Fibroblast of skin of back (primary cell): Measurements from ENCODE around the gene HGS.

ENCODE experiments used
- DNase-seq: peaks from one replicate; pipeline ENCODE4 v3.0.0-alpha.2; 2013

The HGS gene

GRCh38 chr17:81705518-81706231 lies 21.9 kb downstream of the HGS start:
- DNase-seq = no peak

DNA sequence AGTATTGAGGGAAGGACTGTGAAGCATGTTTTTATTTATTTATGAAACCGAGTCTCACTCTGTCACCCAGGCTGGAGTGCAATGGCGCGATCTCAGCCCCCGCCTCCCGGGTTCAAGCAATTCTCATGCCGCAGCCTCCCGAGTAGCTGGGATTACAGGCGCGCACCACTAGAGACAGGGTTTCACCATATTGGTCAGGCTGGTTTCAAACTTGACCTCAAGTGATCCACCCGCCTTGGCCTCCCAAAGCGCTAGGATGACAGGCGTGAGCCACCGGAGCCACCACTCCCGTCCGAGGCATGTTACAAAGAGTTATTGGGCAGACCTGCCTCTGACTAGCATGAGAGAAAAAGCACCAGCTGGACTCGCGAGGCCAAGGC lies 22.4 kb downstream of the HGS start:
- DNase-seq = no peak

- DNase-seq = no peak
These were observed 23.2 kb downstream of the HGS start for GRCh38 chr17:81706757-81707624.

DNA sequence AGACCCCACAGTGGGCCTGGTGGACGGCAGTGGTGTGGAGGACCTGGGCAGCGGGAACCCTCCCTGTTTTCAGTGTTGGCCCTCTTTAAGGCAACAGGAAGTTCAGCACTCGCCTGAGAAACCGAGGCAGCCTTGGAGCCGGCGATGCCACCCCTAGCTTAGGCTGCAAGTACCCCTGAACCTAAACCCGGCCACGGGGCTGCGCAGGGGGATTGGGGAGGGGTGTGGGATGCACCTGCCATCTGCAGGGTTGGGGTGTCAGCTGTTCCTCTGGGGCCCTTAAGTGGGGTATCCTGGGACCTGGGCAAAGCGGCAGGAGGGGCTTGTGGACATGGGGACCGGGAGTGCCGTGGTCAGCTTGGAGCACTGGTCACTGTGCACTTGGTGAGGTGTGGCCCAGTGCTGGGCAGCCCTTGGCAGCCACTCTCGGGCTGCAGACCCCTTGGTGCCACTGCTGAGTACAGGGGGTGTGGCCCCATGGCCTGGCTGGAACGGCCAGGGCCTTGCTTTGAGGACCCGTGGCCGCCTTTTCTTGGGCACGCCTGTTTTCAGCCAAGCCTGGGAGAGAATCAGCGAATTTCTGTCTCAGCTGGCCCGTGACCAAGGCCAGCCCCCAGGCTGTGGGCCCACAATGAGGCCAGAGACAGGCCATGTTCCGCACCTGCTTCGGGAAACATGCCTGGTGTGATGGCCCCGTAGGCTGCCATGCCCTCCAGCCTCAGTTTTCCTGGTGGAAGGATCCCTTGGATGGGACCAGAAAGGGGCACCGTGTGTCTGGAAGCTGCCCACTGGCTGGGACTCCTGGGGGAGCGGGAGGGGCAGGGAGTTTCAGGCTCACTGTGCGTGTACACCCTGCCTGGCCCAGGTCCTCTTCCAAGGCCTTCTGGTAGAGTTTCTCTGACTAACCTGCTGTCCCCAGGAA lies 24.2 kb downstream of the HGS start:
- no peak for DNase-seq

- DNase-seq = no peak
These were observed 25.0 kb downstream of the HGS start for GRCh38 chr17:81708739-81709185.

GRCh38 chr17:81710514-81711308 lies 26.9 kb downstream of the HGS start:
- DNase-seq = no peak

DNA sequence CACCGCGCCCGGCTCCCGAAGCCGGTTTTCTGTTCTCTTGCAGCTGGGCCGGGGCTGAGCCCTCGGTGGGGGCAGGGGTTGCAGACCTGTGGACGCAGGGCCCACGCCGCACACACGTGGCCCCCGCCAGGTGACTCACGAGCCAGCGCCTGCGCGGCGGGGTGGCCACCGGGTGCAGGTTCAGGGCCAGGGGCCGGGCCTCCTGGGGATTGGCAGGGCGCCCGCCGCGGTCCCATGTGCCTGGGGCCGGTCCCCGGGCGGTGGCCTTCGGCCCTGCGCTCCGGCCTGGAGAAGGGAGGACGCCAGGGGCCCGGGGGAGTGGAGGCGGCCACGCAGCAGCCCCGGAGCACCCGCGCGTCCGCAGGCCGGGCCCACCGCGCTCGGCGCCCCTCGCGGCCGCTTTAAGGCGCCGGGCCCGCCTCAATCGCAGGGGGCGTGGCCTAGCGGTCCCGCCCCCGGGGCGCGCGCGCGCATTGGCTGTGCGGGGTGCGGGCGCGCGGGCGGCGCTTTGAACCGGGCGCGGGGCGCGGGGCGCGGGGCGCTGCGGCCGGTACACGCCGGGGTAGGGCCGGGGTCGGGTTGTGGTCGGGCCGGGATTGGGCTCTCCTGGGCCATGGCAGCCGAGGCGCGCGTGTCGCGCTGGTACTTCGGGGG lies 28.1 kb downstream of the HGS start, which contains the start of gene SLC25A10:
TSS of gene SLC25A10 (plus strand) at position 471 of the 654 bp plus-strand sequence. CDS start at position 614, 143 bp downstream.
- DNase-seq = peak; percentile 72

GRCh38 chr17:81712468-81713003 lies 28.7 kb downstream of the HGS start:
- DNase-seq = peak; percentile 32

DNA sequence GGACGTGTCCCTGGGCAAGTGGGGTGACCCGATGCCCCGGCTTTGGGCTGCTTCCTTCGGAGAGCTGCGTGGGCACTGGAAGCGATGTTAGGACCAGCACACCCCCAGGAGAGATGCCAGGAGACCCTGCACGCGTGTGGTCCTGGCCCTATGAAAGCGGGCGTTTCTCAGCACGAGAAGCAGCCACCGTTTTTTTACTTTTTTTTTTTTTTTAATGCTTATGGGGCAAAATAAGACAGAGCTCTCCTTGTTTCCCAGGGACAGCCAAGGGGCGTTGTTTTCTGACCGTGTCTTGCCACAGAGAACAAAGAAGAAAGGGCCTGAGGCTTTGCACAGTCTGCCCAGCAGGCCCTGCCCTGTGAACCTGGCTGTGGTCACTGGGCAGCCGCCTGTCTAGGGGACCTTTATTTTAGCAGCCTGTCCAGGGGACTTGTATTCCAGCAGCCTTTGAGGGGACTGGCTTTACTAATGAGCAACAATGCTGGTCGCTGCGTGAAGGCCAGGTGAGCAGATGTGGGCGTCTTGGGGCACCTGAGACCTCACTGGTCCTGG lies 29.3 kb downstream of the HGS start:
- DNase-seq = no peak

DNA sequence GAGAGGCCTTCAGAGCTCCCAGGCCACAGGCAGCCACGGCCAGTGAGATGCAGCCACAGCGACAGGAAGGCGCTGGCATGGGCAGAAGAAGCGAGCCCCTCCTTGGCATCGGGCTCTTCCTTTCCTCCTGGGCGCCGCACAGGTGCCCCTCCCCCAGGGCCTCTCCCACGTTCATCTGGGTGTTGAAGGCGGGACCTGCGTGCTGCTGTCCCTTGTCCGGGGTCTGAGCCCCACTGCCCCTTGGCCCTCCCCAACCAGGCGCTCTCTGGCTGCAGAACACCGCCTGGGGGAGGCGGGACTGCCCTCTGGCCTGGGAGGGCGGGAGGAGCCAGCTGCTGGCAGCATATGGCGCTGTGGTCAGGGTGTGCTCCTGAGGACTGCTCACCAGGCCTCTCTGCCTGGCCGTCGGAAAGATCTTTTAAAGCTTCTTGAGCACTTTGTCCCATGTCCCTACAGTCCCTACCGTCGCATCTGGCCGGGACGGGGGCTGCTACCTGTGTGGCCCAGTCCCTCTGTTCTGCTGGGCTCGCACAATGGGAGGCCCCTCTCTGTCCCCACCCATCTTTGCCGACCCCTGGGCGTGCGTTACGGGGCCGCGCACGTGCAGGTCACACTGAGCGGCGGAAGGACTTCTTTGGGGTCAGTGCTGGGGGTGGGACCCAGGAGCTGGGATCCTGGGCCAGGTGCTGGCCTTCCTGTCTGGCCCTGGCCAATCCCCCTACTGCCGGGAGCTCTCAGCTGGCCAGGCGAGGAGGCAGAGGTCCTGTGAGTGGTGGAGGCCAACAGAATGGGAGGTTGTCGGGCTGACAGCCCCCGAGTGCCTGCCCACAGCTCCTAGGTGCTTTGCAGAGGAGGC lies 30.0 kb downstream of the HGS start:
- no peak for DNase-seq

GRCh38 chr17:81714412-81715106 lies 30.7 kb downstream of the HGS start:
- no peak for DNase-seq

- DNase-seq = no peak
These were observed 31.5 kb downstream of the HGS start for GRCh38 chr17:81715107-81715871.

- DNase-seq = no peak
These were observed 32.3 kb downstream of the HGS start for GRCh38 chr17:81715872-81716673.

- DNase-seq = no peak
These were observed 32.8 kb downstream of the HGS start for GRCh38 chr17:81716674-81716996.

GRCh38 chr17:81717049-81717765 lies 33.4 kb downstream of the HGS start:
- no peak for DNase-seq

DNA sequence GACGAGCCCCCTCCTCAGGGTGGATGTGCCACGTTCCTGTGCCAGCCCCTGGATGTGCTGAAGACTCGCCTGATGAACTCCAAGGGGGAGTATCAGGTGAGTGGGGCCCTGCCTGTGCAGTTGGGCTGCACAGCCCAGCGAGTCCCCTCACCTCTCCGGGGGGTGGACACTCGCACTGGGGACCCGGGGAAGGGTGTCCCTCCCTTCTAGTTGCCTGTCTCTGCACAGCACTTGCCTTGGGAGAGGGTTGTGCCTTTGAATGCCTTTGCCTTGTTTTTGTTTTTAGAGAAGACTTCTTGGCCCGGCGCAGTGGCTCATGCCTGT lies 33.9 kb downstream of the HGS start:
- no peak for DNase-seq
